CD14-positive monocyte (primary cell): ENCODE measurements around the gene ULK4. TPM values are rescaled to one million over a fixed set of nuclear protein-coding genes. Genes with fewer than 3 reads are reported as not detected.

ENCODE experiments used
- DNase-seq, 3 donors: peaks; one replicate each; pipeline ENCODE4 v3.0.0-alpha.2; 2011 to 2022
- H2AFZ ChIP-seq: 2 replicates; pipeline ENCODE4 v1.6.0; 2012; ENCODE audit warnings: mild to moderate bottlenecking, low read depth, low read length, inconsistent platforms; ENCODE audit not compliant: insufficient read depth, poor library complexity, severe bottlenecking
- H3K27ac ChIP-seq, 2 donors: 1 replicate in 1 of 2; 2 replicates in 1 of 2; pipeline ENCODE4 v1.5.1; 2012 to 2013; ENCODE audit warnings: low read length in 2 of 2, control low read depth in 1 of 2, inconsistent platforms in 1 of 2, low read depth in 1 of 2, mild to moderate bottlenecking in 1 of 2
- H3K27me3 ChIP-seq, 2 donors: one replicate each; pipeline versions ENCODE4 v1.6.0 to v1.6.1; 2011 to 2013; ENCODE audit warnings: low read length in 2 of 2; ENCODE audit not compliant: control insufficient read depth in 2 of 2, insufficient read depth in 2 of 2
- H3K36me3 ChIP-seq, 2 donors: replicated peaks in 1 of 2; 1 replicate in 1 of 2; 2 replicates in 1 of 2; pipeline versions ENCODE4 v1.5.1 to v1.6.1; 2012 to 2013; ENCODE audit warnings: low read length in 2 of 2, control low read depth in 1 of 2, inconsistent platforms in 1 of 2, mild to moderate bottlenecking in 1 of 2; ENCODE audit not compliant: insufficient read depth in 2 of 2, control insufficient read depth in 1 of 2
- H3K4me1 ChIP-seq, 2 donors: 1 replicate in 1 of 2; 2 replicates in 1 of 2; pipeline versions ENCODE4 v1.5.1 to v1.6.1; 2012 to 2013; ENCODE audit warnings: low read length in 2 of 2, control low read depth in 1 of 2, inconsistent platforms in 1 of 2, mild to moderate bottlenecking in 1 of 2, moderate library complexity in 1 of 2; ENCODE audit not compliant: insufficient read depth in 2 of 2, control insufficient read depth in 1 of 2
- H3K4me2 ChIP-seq: replicated peaks from 2 replicates; pipeline ENCODE3; 2012; ENCODE audit warnings: low read length, moderate library complexity, mild to moderate bottlenecking; ENCODE audit not compliant: poor library complexity, severe bottlenecking; ENCODE audit errors: extremely low read depth
- H3K4me3 ChIP-seq, 3 experiments: fragments of 200-600 bp in 1 of 3; sonication (generic) in 1 of 3; replicated peaks in 1 of 3; 1 replicate in 2 of 3; 2 replicates in 1 of 3; pipeline ENCODE4 v1.5.1; 2011 to 2013; ENCODE audit warnings: low read length in 3 of 3, mild to moderate bottlenecking in 3 of 3, control low read depth in 2 of 3, low read depth in 2 of 3, inconsistent platforms in 1 of 3, moderate library complexity in 1 of 3
- H3K79me2 ChIP-seq: 2 replicates; pipeline ENCODE4 v1.6.0; 2012; ENCODE audit warnings: mild to moderate bottlenecking, control low read depth, inconsistent platforms, low read length, moderate library complexity; ENCODE audit not compliant: insufficient read depth
- H3K9ac ChIP-seq: 2 replicates; pipeline ENCODE4 v1.6.0; 2017; ENCODE audit warnings: low read length, mild to moderate bottlenecking; ENCODE audit not compliant: insufficient read depth, poor library complexity, severe bottlenecking
- H3K9me3 ChIP-seq, 2 donors: replicated peaks in 1 of 2; 1 replicate in 1 of 2; 2 replicates in 1 of 2; pipeline versions ENCODE4 v1.5.1 to v1.6.1; 2012 to 2013; ENCODE audit warnings: low read length in 2 of 2, control low read depth in 1 of 2; ENCODE audit not compliant: control insufficient read depth in 1 of 2, insufficient read depth in 1 of 2
- H4K20me1 ChIP-seq: 2 replicates; pipeline ENCODE4 v1.6.0; 2012; ENCODE audit warnings: mild to moderate bottlenecking, low read length, control low read depth, moderate library complexity; ENCODE audit not compliant: insufficient read depth
- H3K27ac Mint-ChIP-seq, 7 donors: one replicate each; pipeline ENCODE4 v1.8.0; 2020; ENCODE audit warnings: mild to moderate bottlenecking in 7 of 7, mixed read lengths in 7 of 7, moderate library complexity in 6 of 7, inconsistent platforms in 2 of 7
- H3K27me3 Mint-ChIP-seq, 3 donors: one replicate each; pipeline ENCODE4 v1.8.0; 2021 to 2022; ENCODE audit warnings: low read depth in 3 of 3, mild to moderate bottlenecking in 3 of 3, mixed read lengths in 3 of 3, moderate library complexity in 3 of 3, inconsistent platforms in 1 of 3
- H3K36me3 Mint-ChIP-seq, 2 donors: one replicate each; pipeline ENCODE4 v1.8.0; 2020; ENCODE audit warnings: mixed read lengths in 2 of 2, inconsistent platforms in 1 of 2, mild to moderate bottlenecking in 1 of 2
- H3K4me1 Mint-ChIP-seq: one replicate; pipeline ENCODE4 v1.8.0; 2020; ENCODE audit warnings: mild to moderate bottlenecking, mixed read lengths
- H3K4me3 Mint-ChIP-seq, 2 donors: one replicate each; pipeline ENCODE4 v1.8.0; 2020; ENCODE audit warnings: mild to moderate bottlenecking in 2 of 2, mixed read lengths in 2 of 2, moderate library complexity in 1 of 2
- H3K9me3 Mint-ChIP-seq, 7 donors: one replicate each; pipeline ENCODE4 v1.8.0; 2020 to 2022; ENCODE audit warnings: mixed read lengths in 7 of 7, mild to moderate bottlenecking in 6 of 7, moderate library complexity in 6 of 7, inconsistent platforms in 2 of 7
- WGBS: methylation state at CpG from one replicate; pipeline ENCODE4 v1.1.5; 2013; ENCODE audit warnings: missing lambda C conversion rate; ENCODE audit not compliant: insufficient coverage; 5-methylcytosine and 5-hydroxymethylcytosine counted together
- intact Hi-C, 2 donors: fragments of 100-400 bp; cut with micrococcal nuclease; formaldehyde crosslinking; loops; one replicate each; pipeline versions ENCODE4 v1.15.0 to v1.15.1; 2023
- polyA plus RNA-seq, 3 donors: library from polyadenylated mRNA; depleted of rRNA in 1 of 3; unstranded in 2 of 3; stranded (reverse) in 1 of 3; fragments of 300-500 nt in 2 of 3; fragments of >200 nt in 1 of 3; fragmentation: Illumina TruSeq in 2 of 3; gene quantifications; 1 replicate in 2 of 3; 2 replicates in 1 of 3; pipeline ENCODE4 v1.2.3, GENCODE V29; 2012 to 2021
- TF ChIP-seq, protein P1 (sequence below): fragments of 200-600 bp; IDR thresholded peaks from one replicate; pipeline ENCODE4 v1.8.0; 2022; ENCODE audit warnings: antibody characterized with exemption, mild to moderate bottlenecking

The ULK4 gene
- polyA plus RNA-seq, 3 donors: 6.7 to 14.0 (median 11.8) TPM

DNA sequence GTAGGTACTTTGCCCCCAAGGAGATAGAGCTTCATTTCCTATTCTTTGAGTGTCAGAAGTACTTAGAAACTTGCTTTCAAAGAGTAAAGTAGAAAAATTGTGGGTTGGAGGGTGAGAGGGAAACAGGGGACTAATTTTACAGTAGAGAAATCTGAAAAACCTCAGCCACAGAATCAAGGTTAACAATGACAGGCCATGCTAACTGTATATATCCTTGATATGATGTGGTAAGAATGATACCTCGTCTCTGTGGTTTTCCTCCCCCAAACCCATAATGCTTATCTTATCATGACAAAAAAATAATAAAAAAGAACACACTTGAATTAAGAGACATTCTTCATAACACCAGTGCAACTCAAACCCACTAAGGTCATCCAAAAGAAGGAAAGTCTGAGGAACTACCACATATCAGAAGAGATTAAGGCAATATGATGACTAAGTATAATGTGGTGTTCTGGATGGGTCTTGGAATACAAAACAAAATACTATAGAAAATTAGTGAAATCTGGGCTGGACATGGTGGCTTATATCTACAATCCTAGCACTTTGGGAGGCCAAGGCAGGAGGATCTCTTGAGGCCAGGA, 360.4 kb downstream of the ULK4 start:
- no peak overlapping the region for H3K27ac ChIP-seq
- no peaks in the 10 kb centered on the region for H3K36me3 ChIP-seq
- no peak overlapping the region for H3K4me3 Mint-ChIP-seq
- H3K79me2 ChIP-seq: no peaks in the 10 kb centered on the region
- peaks cover 0 to 2% (median 0%) of the 10 kb centered on the region in 7 donors for H3K9me3 Mint-ChIP-seq
- H3K4me1 Mint-ChIP-seq: peaks cover 4% of the 10 kb centered on the region
- no peaks in the 10 kb centered on the region for H3K9me3 ChIP-seq
- intact Hi-C loops: no loop called here
- H3K27me3 Mint-ChIP-seq: no peaks in the 10 kb centered on the region
- H3K4me1 ChIP-seq: no peaks in the 10 kb centered on the region
- DNase-seq: no peak
- H3K9ac ChIP-seq: no peak overlapping the region
- no peak overlapping the region for H2AFZ ChIP-seq
- H4K20me1 ChIP-seq: no peaks in the 10 kb centered on the region
- TF ChIP-seq, protein P1, sequence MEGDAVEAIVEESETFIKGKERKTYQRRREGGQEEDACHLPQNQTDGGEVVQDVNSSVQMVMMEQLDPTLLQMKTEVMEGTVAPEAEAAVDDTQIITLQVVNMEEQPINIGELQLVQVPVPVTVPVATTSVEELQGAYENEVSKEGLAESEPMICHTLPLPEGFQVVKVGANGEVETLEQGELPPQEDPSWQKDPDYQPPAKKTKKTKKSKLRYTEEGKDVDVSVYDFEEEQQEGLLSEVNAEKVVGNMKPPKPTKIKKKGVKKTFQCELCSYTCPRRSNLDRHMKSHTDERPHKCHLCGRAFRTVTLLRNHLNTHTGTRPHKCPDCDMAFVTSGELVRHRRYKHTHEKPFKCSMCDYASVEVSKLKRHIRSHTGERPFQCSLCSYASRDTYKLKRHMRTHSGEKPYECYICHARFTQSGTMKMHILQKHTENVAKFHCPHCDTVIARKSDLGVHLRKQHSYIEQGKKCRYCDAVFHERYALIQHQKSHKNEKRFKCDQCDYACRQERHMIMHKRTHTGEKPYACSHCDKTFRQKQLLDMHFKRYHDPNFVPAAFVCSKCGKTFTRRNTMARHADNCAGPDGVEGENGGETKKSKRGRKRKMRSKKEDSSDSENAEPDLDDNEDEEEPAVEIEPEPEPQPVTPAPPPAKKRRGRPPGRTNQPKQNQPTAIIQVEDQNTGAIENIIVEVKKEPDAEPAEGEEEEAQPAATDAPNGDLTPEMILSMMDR: no peak
- no peak overlapping the region for H3K27ac Mint-ChIP-seq
- no CpG with 5 or more reads among the region's 1 CpG for WGBS
- H3K27me3 ChIP-seq: no peaks in the 10 kb centered on the region
- no peak overlapping the region for H3K4me2 ChIP-seq
- H3K4me3 ChIP-seq: no peak overlapping the region
- H3K36me3 Mint-ChIP-seq: no peaks in the 10 kb centered on the region

DNA sequence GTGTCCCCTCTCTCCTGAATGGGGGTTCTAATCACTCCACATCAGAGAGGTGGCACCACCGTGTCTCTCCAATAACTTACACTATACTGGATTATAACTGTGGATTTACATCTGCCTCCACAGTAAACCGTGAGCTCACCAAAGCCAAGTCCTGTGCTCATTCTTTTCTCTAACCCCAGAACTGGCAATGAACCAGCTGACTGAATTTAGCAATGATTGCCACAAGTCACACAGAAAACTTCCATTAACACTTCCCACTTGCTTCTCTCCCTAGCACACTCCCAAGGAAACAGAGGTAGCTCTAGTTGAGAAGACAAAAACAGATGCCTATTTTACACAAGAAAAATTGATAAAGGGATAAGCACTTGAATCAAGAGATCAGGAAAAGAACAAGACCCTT, 361.3 kb downstream of the ULK4 start:
- Mint-ChIP-seq H3K4me3 (no peak overlapping the region), H3K27me3 (no peaks in the 10 kb centered on the region), H3K4me1 (peaks cover 4% of the 10 kb centered on the region), H3K36me3 (no peaks in the 10 kb centered on the region), H3K9me3 (peaks cover 0 to 2% (median 0%) of the 10 kb centered on the region in 7 donors), H3K27ac (no peak overlapping the region)
- no peak overlapping the region for H3K4me3 ChIP-seq
- intact Hi-C loops: no loop called here
- no peak overlapping the region for H3K27ac ChIP-seq
- H3K27me3 ChIP-seq: no peaks in the 10 kb centered on the region
- 80% methylated on average over 2 of the region's 2 CpGs for WGBS
- H3K4me1 ChIP-seq: no peaks in the 10 kb centered on the region
- no peak overlapping the region for H3K4me2 ChIP-seq
- no peak overlapping the region for H2AFZ ChIP-seq
- H3K9me3 ChIP-seq: no peaks in the 10 kb centered on the region
- TF ChIP-seq, protein P1: no peak
- H3K36me3 ChIP-seq: no peaks in the 10 kb centered on the region
- no peak overlapping the region for H3K9ac ChIP-seq
- no peak for DNase-seq
- no peaks in the 10 kb centered on the region for H3K79me2 ChIP-seq
- H4K20me1 ChIP-seq: no peaks in the 10 kb centered on the region
